Endometrial microvascular endothelial cells (primary cell): ENCODE measurements around the gene NCK2. TPM values are rescaled to one million over a fixed set of nuclear protein-coding genes. Genes with fewer than 3 reads are reported as not detected.

ENCODE experiments used
- in situ Hi-C: cut with HindIII; loops from 2 replicates; pipeline ENCODE4 v1.10.0; 2017; ENCODE audit warnings: low sequenced_read_pairs, low pct_unique_long_range_greater_than_20kb; ENCODE audit errors: inconsistent ontology term
- total RNA-seq: library from RNA; depleted of rRNA; stranded (reverse); fragments of >200 nt; gene quantifications from one replicate; pipeline ENCODE4 v1.2.3, GENCODE V29; 2015; ENCODE audit errors: inconsistent ontology term

Gene NCK2
- total RNA-seq, 1 donor from 2014 or later: 23.2 TPM

GRCh38 chr2:105785095-105785847 is 40.6 kb downstream of the NCK2 start:
- in situ Hi-C loops: no loop called here

- in situ Hi-C loops: no loop called here
Measured at GRCh38 chr2:105786231-105787230, 41.8 kb downstream of the NCK2 start.

- in situ Hi-C loops: no loop called here
Measured at GRCh38 chr2:105787376-105788318, 42.9 kb downstream of the NCK2 start.

GRCh38 chr2:105788670-105789290 is 44.1 kb downstream of the NCK2 start:
- in situ Hi-C loops: no loop called here

GRCh38 chr2:105789745-105790460 is 45.2 kb downstream of the NCK2 start:
- in situ Hi-C loops: no loop called here

GRCh38 chr2:105790461-105791149 is 45.9 kb downstream of the NCK2 start:
- in situ Hi-C loops: no loop called here

- in situ Hi-C loops: no loop called here
Measured at GRCh38 chr2:105791229-105791628, 46.5 kb downstream of the NCK2 start.

- in situ Hi-C loops: no loop called here
Measured at GRCh38 chr2:105792561-105792960, 47.8 kb downstream of the NCK2 start.

GRCh38 chr2:105793196-105793975 is 48.7 kb downstream of the NCK2 start:
- in situ Hi-C loops: no loop called here

GRCh38 chr2:105794926-105795574 is 50.3 kb downstream of the NCK2 start:
- in situ Hi-C loops: no loop called here

GRCh38 chr2:105795575-105795934 is 50.8 kb downstream of the NCK2 start:
- in situ Hi-C loops: no loop called here

- in situ Hi-C loops: no loop called here
Measured at GRCh38 chr2:105796131-105796638, 51.5 kb downstream of the NCK2 start.

- in situ Hi-C loops: no loop called here
Measured at GRCh38 chr2:105796791-105797190, 52.1 kb downstream of the NCK2 start.

GRCh38 chr2:105797298-105797819 is 52.6 kb downstream of the NCK2 start:
- in situ Hi-C loops: no loop called here

- in situ Hi-C loops: no loop called here
Measured at GRCh38 chr2:105798595-105798994, 53.9 kb downstream of the NCK2 start.
